GM12878 (cell line): ENCODE data around the gene XPNPEP2. TPM values are rescaled to one million over a fixed set of nuclear protein-coding genes. Genes with fewer than 3 reads are reported as not detected.

Source experiments
- ATF2 ChIP-seq: IDR thresholded peaks from 2 replicates; pipeline ENCODE4 v1.6.1; 2012; ENCODE audit warnings: low read length, inconsistent platforms
- BCL11A ChIP-seq: IDR thresholded peaks from 2 replicates; pipeline ENCODE4 v1.6.1; 2011; ENCODE audit warnings: low read depth, low read length
- BHLHE40 ChIP-seq, 2 experiments: fragments of 450-650 bp in 1 of 2; IDR thresholded peaks; 2 replicates each; pipeline ENCODE4 v1.6.1; 2011 to 2017; ENCODE audit warnings: low read depth in 2 of 2, borderline replicate concordance in 1 of 2, improper control_type of control experiment in 1 of 2, low read length in 1 of 2, mild to moderate bottlenecking in 1 of 2
- CHD2 ChIP-seq: IDR thresholded peaks from 2 replicates; pipeline ENCODE4 v1.6.1; 2011; ENCODE audit warnings: low read depth, low read length, improper control_type of control experiment, borderline replicate concordance
- EGR1 ChIP-seq, 2 experiments: IDR thresholded peaks; 1 replicate in 1 of 2; 2 replicates in 1 of 2; pipeline ENCODE4 v1.6.1; 2011 to 2012; ENCODE audit warnings: low read depth in 2 of 2, low read length in 2 of 2, borderline replicate concordance in 1 of 2, mild to moderate bottlenecking in 1 of 2, moderate library complexity in 1 of 2
- FOS ChIP-seq: IDR thresholded peaks from 3 replicates; pipeline ENCODE4 v1.6.1; 2011; ENCODE audit warnings: borderline replicate concordance; ENCODE audit not compliant: insufficient read length; ENCODE audit errors: extremely low read depth
- HCFC1 ChIP-seq: fragments of 150-350 bp; IDR thresholded peaks from 2 replicates; pipeline ENCODE4 v1.6.1; 2014; ENCODE audit warnings: low read length
- HDAC2 ChIP-seq: fragments of 200-600 bp; sonication (generic); IDR thresholded peaks from 2 replicates; pipeline ENCODE4 v1.6.1; 2017
- HDAC6 ChIP-seq: fragments of 200-600 bp; sonication (generic); IDR thresholded peaks from one replicate; pipeline ENCODE4 v1.8.0; 2017; ENCODE audit warnings: antibody characterized with exemption; ENCODE audit not compliant: unreplicated experiment
- KAT2A ChIP-seq: conservative IDR thresholded peaks from 2 replicates; pipeline ENCODE4 v1.6.1; 2011; ENCODE audit warnings: low read depth, low read length; ENCODE audit not compliant: control insufficient read depth
- NFYB ChIP-seq: IDR thresholded peaks from 2 replicates; pipeline ENCODE4 v1.6.1; 2011; ENCODE audit warnings: low read depth, mild to moderate bottlenecking, low read length, improper control_type of control experiment, moderate library complexity; ENCODE audit not compliant: insufficient read depth
- PKNOX1 ChIP-seq: fragments of 450-650 bp; IDR thresholded peaks from 2 replicates; pipeline ENCODE4 v1.6.1; 2016; ENCODE audit warnings: mild to moderate bottlenecking
- POU2F2 ChIP-seq: IDR thresholded peaks from 3 replicates; pipeline ENCODE4 v1.6.1; 2011; ENCODE audit warnings: low read depth, mild to moderate bottlenecking, low read length, borderline replicate concordance
- RAD21 ChIP-seq: IDR thresholded peaks from 2 replicates; pipeline ENCODE4 v1.6.1; 2011; ENCODE audit warnings: mild to moderate bottlenecking, low read depth, low read length, moderate library complexity; ENCODE audit not compliant: insufficient read depth
- RAD51 ChIP-seq: fragments of 450-650 bp; IDR thresholded peaks from 2 replicates; pipeline ENCODE4 v1.6.1; 2016; ENCODE audit warnings: moderate library complexity, mild to moderate bottlenecking, inconsistent platforms
- SIN3A ChIP-seq: IDR thresholded peaks from 2 replicates; pipeline ENCODE4 v1.6.1; 2012; ENCODE audit warnings: low read depth, low read length, improper control_type of control experiment
- SMARCA5 ChIP-seq: fragments of 450-650 bp; IDR thresholded peaks from 2 replicates; pipeline ENCODE4 v1.6.1; 2017; ENCODE audit warnings: mild to moderate bottlenecking
- SUZ12 ChIP-seq: fragments of 200-600 bp; sonication (generic); IDR thresholded peaks from one replicate; pipeline ENCODE4 v1.6.1; 2018; ENCODE audit warnings: antibody characterized with exemption, mild to moderate bottlenecking; ENCODE audit not compliant: unreplicated experiment
- USF1 ChIP-seq: IDR thresholded peaks from 2 replicates; pipeline ENCODE4 v1.6.1; 2011; ENCODE audit warnings: borderline replicate concordance, low read depth, mild to moderate bottlenecking, moderate library complexity, mixed read lengths, low read length; ENCODE audit not compliant: insufficient read depth; ENCODE audit errors: extremely low read length
- YBX1 ChIP-seq: fragments of 450-650 bp; IDR thresholded peaks from 2 replicates; pipeline ENCODE4 v1.6.1; 2016; ENCODE audit warnings: antibody characterized with exemption
- polyA plus RNA-seq, 11 experiments: library from polyadenylated mRNA; depleted of rRNA in 4 of 11; unstranded in 6 of 11; stranded (reverse) in 5 of 11; fragments of >200 nt; fragmentation: Nextera tagmentation in 4 of 11; fragmentation: Illumina TruSeq in 1 of 11; extraction: Ambion mirVana in 4 of 11; extraction: Trizol in 1 of 11; gene quantifications; 1 replicate in 1 of 11; 2 replicates in 10 of 11; pipeline versions ENCODE4 v1.2.1 to v1.2.3, GENCODE V29; 2011 to 2016; ENCODE audit warnings: inconsistent platforms in 2 of 11, missing spikeins in 2 of 11, low read depth in 1 of 11
- total RNA-seq, 4 experiments: library from RNA; depleted of rRNA in 3 of 4; stranded (reverse); fragments of >200 nt in 3 of 4; fragmentation: Illumina TruSeq in 1 of 4; extraction: Trizol in 1 of 4; gene quantifications; 2 replicates each; pipeline versions ENCODE4 v1.2.1 to v1.2.3, GENCODE V29; 2013 to 2021
- TF ChIP-seq, protein P1 (sequence below): fragments of 450-650 bp; IDR thresholded peaks from 2 replicates; pipeline ENCODE4 v1.6.1; 2016; ENCODE audit warnings: mild to moderate bottlenecking
- TF ChIP-seq, protein P2 (sequence below), 3 experiments: IDR thresholded peaks in 2 of 3; conservative IDR thresholded peaks in 1 of 3; 2 replicates each; pipeline ENCODE4 v1.5.1; 2011; ENCODE audit warnings: low read depth in 3 of 3, low read length in 3 of 3, mild to moderate bottlenecking in 3 of 3, control low read depth in 2 of 3, moderate library complexity in 2 of 3, inconsistent platforms in 1 of 3, mixed read lengths in 1 of 3; ENCODE audit not compliant: control insufficient read depth in 2 of 3, insufficient read depth in 1 of 3; ENCODE audit errors: extremely low read depth in 1 of 3
- TF ChIP-seq, protein P3 (sequence below): IDR thresholded peaks from 2 replicates; pipeline ENCODE4 v1.6.1; 2011; ENCODE audit warnings: low read depth, mild to moderate bottlenecking, low read length, moderate library complexity, borderline replicate concordance; ENCODE audit errors: extremely low read depth

XPNPEP2 gene
- total and polyA plus RNA-seq, 10 of the 15 experiments (the other 5 are each of a cell fraction or from before 2014, with no cell fraction given) = 0.04 to 0.37 (median 0.15) TPM

DNA sequence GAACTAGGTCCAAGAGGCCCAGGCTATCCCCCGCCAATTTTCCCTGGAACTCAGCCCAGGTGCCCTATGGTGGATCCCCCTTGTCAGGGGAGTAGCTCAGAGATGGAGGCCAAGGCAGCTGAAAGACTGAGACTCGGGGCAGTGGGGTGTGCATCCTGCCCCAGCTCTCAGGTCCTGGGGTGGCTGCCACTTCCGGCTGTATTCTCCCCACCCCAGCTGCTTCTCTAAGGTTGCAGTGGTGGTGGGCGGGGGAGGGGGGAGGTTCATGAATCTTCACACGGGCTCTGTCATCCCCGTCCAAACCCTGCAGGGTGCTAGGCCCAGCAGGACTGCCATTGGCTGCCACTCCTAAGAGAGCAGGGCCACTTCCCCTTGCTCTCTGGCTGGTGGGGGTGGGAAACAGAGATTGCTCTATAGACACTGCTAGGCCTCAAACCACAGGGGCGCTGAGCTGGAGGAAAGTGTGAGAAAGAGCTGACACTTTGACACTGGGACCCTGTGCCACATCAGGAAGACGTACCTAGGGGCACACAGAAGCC lies 42.4 kb downstream of the XPNPEP2 start (continued):
- TF ChIP-seq, protein P1, sequence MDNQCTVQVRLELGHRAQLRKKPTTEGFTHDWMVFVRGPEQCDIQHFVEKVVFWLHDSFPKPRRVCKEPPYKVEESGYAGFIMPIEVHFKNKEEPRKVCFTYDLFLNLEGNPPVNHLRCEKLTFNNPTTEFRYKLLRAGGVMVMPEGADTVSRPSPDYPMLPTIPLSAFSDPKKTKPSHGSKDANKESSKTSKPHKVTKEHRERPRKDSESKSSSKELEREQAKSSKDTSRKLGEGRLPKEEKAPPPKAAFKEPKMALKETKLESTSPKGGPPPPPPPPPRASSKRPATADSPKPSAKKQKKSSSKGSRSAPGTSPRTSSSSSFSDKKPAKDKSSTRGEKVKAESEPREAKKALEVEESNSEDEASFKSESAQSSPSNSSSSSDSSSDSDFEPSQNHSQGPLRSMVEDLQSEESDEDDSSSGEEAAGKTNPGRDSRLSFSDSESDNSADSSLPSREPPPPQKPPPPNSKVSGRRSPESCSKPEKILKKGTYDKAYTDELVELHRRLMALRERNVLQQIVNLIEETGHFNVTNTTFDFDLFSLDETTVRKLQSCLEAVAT = no peak
- TF ChIP-seq USF1 (no peak), RAD21 (no peak), FOS (no peak), HDAC6 (no peak), HCFC1 (no peak), EGR1 (IDR thresholded peaks at IDR 0.05; ENCODE audit: borderline replicate concordance in 1 of 2, low read depth in 2 of 2, low read length in 2 of 2) (peak in 1 of 2 experiments; percentile 60; a peak in 1 of 3 replicates), KAT2A (no peak), YBX1 (no peak), SUZ12 (no peak), CHD2 (peak; percentile 86; the same call in 1 of the 2 replicates), POU2F2 (peak; percentile 51; the same call in 2 of the 3 replicates), HDAC2 (no peak), RAD51 (no peak), NFYB (peak; percentile 76), ATF2 (no peak), PKNOX1 (peak; percentile 65), SMARCA5 (no peak), BCL11A (no peak), BHLHE40 (IDR thresholded peaks at IDR 0.05; ENCODE audit: borderline replicate concordance in 1 of 2, low read depth in 2 of 2, low read length in 1 of 2) (no peak; a peak in 1 of 4 replicates), SIN3A (peak; percentile 68; the same call in 1 of the 2 replicates)
- TF ChIP-seq, protein P2, sequence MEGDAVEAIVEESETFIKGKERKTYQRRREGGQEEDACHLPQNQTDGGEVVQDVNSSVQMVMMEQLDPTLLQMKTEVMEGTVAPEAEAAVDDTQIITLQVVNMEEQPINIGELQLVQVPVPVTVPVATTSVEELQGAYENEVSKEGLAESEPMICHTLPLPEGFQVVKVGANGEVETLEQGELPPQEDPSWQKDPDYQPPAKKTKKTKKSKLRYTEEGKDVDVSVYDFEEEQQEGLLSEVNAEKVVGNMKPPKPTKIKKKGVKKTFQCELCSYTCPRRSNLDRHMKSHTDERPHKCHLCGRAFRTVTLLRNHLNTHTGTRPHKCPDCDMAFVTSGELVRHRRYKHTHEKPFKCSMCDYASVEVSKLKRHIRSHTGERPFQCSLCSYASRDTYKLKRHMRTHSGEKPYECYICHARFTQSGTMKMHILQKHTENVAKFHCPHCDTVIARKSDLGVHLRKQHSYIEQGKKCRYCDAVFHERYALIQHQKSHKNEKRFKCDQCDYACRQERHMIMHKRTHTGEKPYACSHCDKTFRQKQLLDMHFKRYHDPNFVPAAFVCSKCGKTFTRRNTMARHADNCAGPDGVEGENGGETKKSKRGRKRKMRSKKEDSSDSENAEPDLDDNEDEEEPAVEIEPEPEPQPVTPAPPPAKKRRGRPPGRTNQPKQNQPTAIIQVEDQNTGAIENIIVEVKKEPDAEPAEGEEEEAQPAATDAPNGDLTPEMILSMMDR (IDR thresholded peaks at IDR 0.05 in 2 of 3, conservative IDR thresholded peaks at IDR 0.05 in 1 of 3; ENCODE audit: control insufficient read depth in 2 of 3, extremely low read depth in 1 of 3, insufficient read depth in 1 of 3, low read depth in 3 of 3, low read length in 3 of 3) = no peak
- TF ChIP-seq, protein P3, sequence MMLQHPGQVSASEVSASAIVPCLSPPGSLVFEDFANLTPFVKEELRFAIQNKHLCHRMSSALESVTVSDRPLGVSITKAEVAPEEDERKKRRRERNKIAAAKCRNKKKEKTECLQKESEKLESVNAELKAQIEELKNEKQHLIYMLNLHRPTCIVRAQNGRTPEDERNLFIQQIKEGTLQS = no peak
